ENCODE data around the gene PCK2.

DNA sequence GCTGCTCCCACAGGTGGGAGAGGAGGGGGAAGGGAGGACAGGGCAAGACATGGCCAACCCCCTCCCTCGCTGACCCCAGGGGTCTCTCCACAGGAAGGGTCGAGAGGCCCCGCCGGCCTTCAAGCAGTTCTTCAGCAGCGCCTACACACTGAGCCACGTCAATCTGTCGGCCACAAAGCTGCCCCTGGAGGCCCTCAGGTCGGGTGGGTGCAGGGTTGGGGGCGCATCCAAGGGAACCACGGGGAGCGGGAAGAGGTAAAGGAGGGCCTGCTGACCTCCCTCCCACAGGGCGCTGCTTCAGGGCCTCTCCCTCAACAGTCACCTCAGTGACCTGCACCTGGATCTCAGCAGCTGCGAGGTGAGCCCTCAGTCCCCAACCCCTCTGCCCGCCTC, 36.2 kb upstream of the PCK2 start:
- no peak for TF ChIP-seq KDM5A (IDR thresholded peaks at IDR 0.05; ENCODE audit: low read length)
- TF ChIP-seq MAX (IDR thresholded peaks at IDR 0.05) = no peak
- TF ChIP-seq, protein P1, sequence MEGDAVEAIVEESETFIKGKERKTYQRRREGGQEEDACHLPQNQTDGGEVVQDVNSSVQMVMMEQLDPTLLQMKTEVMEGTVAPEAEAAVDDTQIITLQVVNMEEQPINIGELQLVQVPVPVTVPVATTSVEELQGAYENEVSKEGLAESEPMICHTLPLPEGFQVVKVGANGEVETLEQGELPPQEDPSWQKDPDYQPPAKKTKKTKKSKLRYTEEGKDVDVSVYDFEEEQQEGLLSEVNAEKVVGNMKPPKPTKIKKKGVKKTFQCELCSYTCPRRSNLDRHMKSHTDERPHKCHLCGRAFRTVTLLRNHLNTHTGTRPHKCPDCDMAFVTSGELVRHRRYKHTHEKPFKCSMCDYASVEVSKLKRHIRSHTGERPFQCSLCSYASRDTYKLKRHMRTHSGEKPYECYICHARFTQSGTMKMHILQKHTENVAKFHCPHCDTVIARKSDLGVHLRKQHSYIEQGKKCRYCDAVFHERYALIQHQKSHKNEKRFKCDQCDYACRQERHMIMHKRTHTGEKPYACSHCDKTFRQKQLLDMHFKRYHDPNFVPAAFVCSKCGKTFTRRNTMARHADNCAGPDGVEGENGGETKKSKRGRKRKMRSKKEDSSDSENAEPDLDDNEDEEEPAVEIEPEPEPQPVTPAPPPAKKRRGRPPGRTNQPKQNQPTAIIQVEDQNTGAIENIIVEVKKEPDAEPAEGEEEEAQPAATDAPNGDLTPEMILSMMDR (IDR thresholded peaks at IDR 0.05; ENCODE audit: control extremely low read depth in 1 of 3, insufficient read depth in 1 of 3, low read depth in 1 of 3, low read length in 3 of 3) = no peak
- TF ChIP-seq POLR2AphosphoS5 (IDR thresholded peaks at IDR 0.05; ENCODE audit: low read depth, low read length) = no peak
- no peak for TF ChIP-seq GTF2F1 (IDR thresholded peaks at IDR 0.05; ENCODE audit: borderline replicate concordance, low read depth, low read length)
- no peak for TF ChIP-seq SP4 (IDR thresholded peaks at IDR 0.05; ENCODE audit: low read length)
- no peak for TF ChIP-seq HDAC2 (IDR thresholded peaks at IDR 0.05; ENCODE audit: borderline replicate concordance in 1 of 2, low read depth in 2 of 2, low read length in 2 of 2)
- TF ChIP-seq TAF1 (IDR thresholded peaks at IDR 0.05; ENCODE audit: low read depth, low read length) = no peak
- TF ChIP-seq BACH1 (IDR thresholded peaks at IDR 0.05; ENCODE audit: low read length) = no peak
- TF ChIP-seq POLR2A (IDR thresholded peaks at IDR 0.05; ENCODE audit: control extremely low read depth in 1 of 2, low read depth in 2 of 2, low read length in 2 of 2) = no peak
- no peak for TF ChIP-seq CEBPB (IDR thresholded peaks at IDR 0.05; ENCODE audit: low read depth, low read length)
- TF ChIP-seq CHD2 (IDR thresholded peaks at IDR 0.05; ENCODE audit: low read length) = no peak
- no peak for TF ChIP-seq SRF (IDR thresholded peaks at IDR 0.05; ENCODE audit: low read depth, low read length)
- TF ChIP-seq MAFK (IDR thresholded peaks at IDR 0.05; ENCODE audit: low read depth, low read length) = no peak

All from H1 (cell line).